ENCODE measurements around the gene GJB5.

GJB5 gene

GRCh38 chr1:34777519-34778321 is 22.9 kb downstream of the GJB5 start:
- FAIRE-seq = no peak
- no peak for TF ChIP-seq POLR2A (IDR thresholded peaks at IDR 0.05; ENCODE audit: low read depth, low read length)

GRCh38 chr1:34778381-34778780 is 23.5 kb downstream of the GJB5 start:
- DNase-seq (ENCODE audit: insufficient read length, low spot score) (no peak), FAIRE-seq (no peak)
- no peak for TF ChIP-seq POLR2A (IDR thresholded peaks at IDR 0.05; ENCODE audit: low read depth, low read length)

More at GRCh38 chr1:34777519-34778321, 22.9 kb downstream of the GJB5 start:
- DNase-seq (ENCODE audit: insufficient read length, low spot score) = no peak

- DNase-seq (ENCODE audit: insufficient read length, low spot score) (no peak), FAIRE-seq (no peak)
- TF ChIP-seq POLR2A (IDR thresholded peaks at IDR 0.05; ENCODE audit: low read depth, low read length) = no peak
These were observed 24.2 kb downstream of the GJB5 start for GRCh38 chr1:34779005-34779404.

GRCh38 chr1:34779526-34779925 is 24.7 kb downstream of the GJB5 start:
- TF ChIP-seq POLR2A (IDR thresholded peaks at IDR 0.05; ENCODE audit: low read depth, low read length) = no peak
- DNase-seq (ENCODE audit: insufficient read length, low spot score) (no peak), FAIRE-seq (no peak)

GRCh38 chr1:34779962-34780361 is 25.1 kb downstream of the GJB5 start:
- TF ChIP-seq POLR2A (IDR thresholded peaks at IDR 0.05; ENCODE audit: low read depth, low read length) = no peak
- DNase-seq (ENCODE audit: insufficient read length, low spot score) (no peak), FAIRE-seq (no peak)

GRCh38 chr1:34780528-34780927 is 25.7 kb downstream of the GJB5 start:
- TF ChIP-seq POLR2A (IDR thresholded peaks at IDR 0.05; ENCODE audit: low read depth, low read length) = no peak
- FAIRE-seq (no peak), DNase-seq (ENCODE audit: insufficient read length, low spot score) (no peak)

GRCh38 chr1:34781071-34781843 is 26.4 kb downstream of the GJB5 start, which contains the start of gene GJB3:
Gene GJB3 (plus strand): TSS chr1:34781214. CDS start chr1:34784763, 3,549 bp downstream.
- peak; percentile 63 for DNase-seq (ENCODE audit: insufficient read length, low spot score)
- FAIRE-seq = no peak

GRCh38 chr1:34781844-34782391 is 27.1 kb downstream of the GJB5 start:
- no peak for TF ChIP-seq POLR2A (IDR thresholded peaks at IDR 0.05; ENCODE audit: low read depth, low read length)
- no peak for DNase-seq (ENCODE audit: insufficient read length, low spot score)
- FAIRE-seq = no peak

More at GRCh38 chr1:34781071-34781843, 26.4 kb downstream of the GJB5 start, which contains the start of gene GJB3:
- TF ChIP-seq POLR2A (IDR thresholded peaks at IDR 0.05; ENCODE audit: low read depth, low read length) = no peak

- no peak for TF ChIP-seq POLR2A (IDR thresholded peaks at IDR 0.05; ENCODE audit: low read depth, low read length)
- DNase-seq (ENCODE audit: insufficient read length, low spot score) (no peak), FAIRE-seq (no peak)
These were observed 29.9 kb downstream of the GJB5 start for GRCh38 chr1:34784751-34785221.

GRCh38 chr1:34785231-34785874 is 30.5 kb downstream of the GJB5 start:
- no peak for TF ChIP-seq POLR2A (IDR thresholded peaks at IDR 0.05; ENCODE audit: low read depth, low read length)
- no peak for FAIRE-seq
- DNase-seq (ENCODE audit: insufficient read length, low spot score) = no peak

- TF ChIP-seq POLR2A (IDR thresholded peaks at IDR 0.05; ENCODE audit: low read depth, low read length) = no peak
- DNase-seq (ENCODE audit: insufficient read length, low spot score) = no peak
- no peak for FAIRE-seq
These were observed 31.1 kb downstream of the GJB5 start for GRCh38 chr1:34785875-34786470.

- DNase-seq (ENCODE audit: insufficient read length, low spot score) = peak; percentile 76
- no peak for TF ChIP-seq POLR2A (IDR thresholded peaks at IDR 0.05; ENCODE audit: low read depth, low read length)
- FAIRE-seq = peak; percentile 60
These were observed 31.9 kb downstream of the GJB5 start for GRCh38 chr1:34786521-34787325.

Data from H54 (cell line).